ENCODE measurements around the gene CTCF. TPM values are rescaled to one million over a fixed set of nuclear protein-coding genes. Genes with fewer than 3 reads are reported as not detected.

The CTCF gene
- total RNA-seq, 3 donors from 2014 or later (not counting 1 experiment from before 2014, with no cell fraction given) = 61.4 to 76.7 (median 63.6) TPM

- Mint-ChIP-seq H3K9me3 (no peaks in the 10 kb centered on the region), H3K27me3 (ENCODE audit: low read depth in 2 of 2) (no peaks in the 10 kb centered on the region), H3K4me1 (peaks cover 0 to 5% of the 10 kb centered on the region in 2 donors), H3K36me3 (no peaks in the 10 kb centered on the region), H3K27ac (no peak overlapping the region), H3K4me3 (no peak overlapping the region)
- 92% methylated on average over 4 of the region's 4 CpGs for WGBS (ENCODE audit: insufficient coverage)
- TF ChIP-seq CTCF (IDR thresholded peaks at IDR 0.05) = no peak
- DNase-seq = no peak
- Histone ChIP-seq H3K4me3 (ENCODE audit: low read length) (no peak overlapping the region), H3K4me1 (ENCODE audit: control insufficient read depth, insufficient read depth, low read length) (no peaks in the 10 kb centered on the region), H3K27ac (ENCODE audit: low read length) (no peak overlapping the region), H3K27me3 (ENCODE audit: control insufficient read depth, insufficient read depth, low read length) (no peaks in the 10 kb centered on the region), H3K36me3 (ENCODE audit: control insufficient read depth, insufficient read depth, low read length) (peaks cover 3% of the 10 kb centered on the region), H3K9me3 (ENCODE audit: control insufficient read depth, insufficient read depth, low read length) (no peaks in the 10 kb centered on the region)
- intact Hi-C loops (cut with micrococcal nuclease) = no loop called here
- ATAC-seq = no peak
Measured at GRCh38 chr16:67676516-67676915, 114.2 kb downstream of the CTCF start.

- Mint-ChIP-seq H3K27ac (no peak overlapping the region), H3K27me3 (ENCODE audit: low read depth in 2 of 2) (no peaks in the 10 kb centered on the region), H3K9me3 (no peaks in the 10 kb centered on the region), H3K4me3 (no peak overlapping the region), H3K4me1 (peaks cover 0 to 5% of the 10 kb centered on the region in 2 donors), H3K36me3 (no peaks in the 10 kb centered on the region)
- Histone ChIP-seq H3K27me3 (ENCODE audit: control insufficient read depth, insufficient read depth, low read length) (no peaks in the 10 kb centered on the region), H3K4me1 (ENCODE audit: control insufficient read depth, insufficient read depth, low read length) (no peaks in the 10 kb centered on the region), H3K4me3 (ENCODE audit: low read length) (no peak overlapping the region), H3K27ac (ENCODE audit: low read length) (no peak overlapping the region), H3K9me3 (ENCODE audit: control insufficient read depth, insufficient read depth, low read length) (no peaks in the 10 kb centered on the region), H3K36me3 (ENCODE audit: control insufficient read depth, insufficient read depth, low read length) (peaks cover 3% of the 10 kb centered on the region)
- 75% methylated on average over 8 of the region's 8 CpGs for WGBS (ENCODE audit: insufficient coverage)
- ATAC-seq (no peak), DNase-seq (no peak)
- no peak for TF ChIP-seq CTCF (IDR thresholded peaks at IDR 0.05)
- intact Hi-C loops (cut with micrococcal nuclease) = no loop called here
Measured at GRCh38 chr16:67676939-67677338, 114.6 kb downstream of the CTCF start.

GRCh38 chr16:67677712-67678111, 115.4 kb downstream of the CTCF start:
- H3K27ac Mint-ChIP-seq = no peak overlapping the region
- ATAC-seq = no peak
- no peak overlapping the region for H3K4me3 Mint-ChIP-seq
- 94% methylated on average over 1 of the region's 1 CpG for WGBS (ENCODE audit: insufficient coverage)
- H3K4me3 ChIP-seq (ENCODE audit: low read length) = no peak overlapping the region
- DNase-seq = no peak
- intact Hi-C loops (cut with micrococcal nuclease) = no loop called here
- H3K4me1 ChIP-seq (ENCODE audit: control insufficient read depth, insufficient read depth, low read length) = no peaks in the 10 kb centered on the region
- H3K9me3 ChIP-seq (ENCODE audit: control insufficient read depth, insufficient read depth, low read length) = no peaks in the 10 kb centered on the region
- H3K9me3 Mint-ChIP-seq = no peaks in the 10 kb centered on the region
- no peaks in the 10 kb centered on the region for H3K27me3 ChIP-seq (ENCODE audit: control insufficient read depth, insufficient read depth, low read length)
- peaks cover 3% of the 10 kb centered on the region for H3K36me3 ChIP-seq (ENCODE audit: control insufficient read depth, insufficient read depth, low read length)
- no peak for TF ChIP-seq CTCF (IDR thresholded peaks at IDR 0.05)
- H3K27ac ChIP-seq (ENCODE audit: low read length) = no peak overlapping the region
- peaks cover 0 to 1% of the 10 kb centered on the region in 2 donors for H3K4me1 Mint-ChIP-seq
- no peaks in the 10 kb centered on the region for H3K27me3 Mint-ChIP-seq (ENCODE audit: low read depth in 2 of 2)
- H3K36me3 Mint-ChIP-seq = no peaks in the 10 kb centered on the region

- Mint-ChIP-seq H3K9me3 (no peaks in the 10 kb centered on the region), H3K27ac (no peak overlapping the region), H3K36me3 (peaks cover 3% of the 10 kb centered on the region), H3K4me1 (no peaks in the 10 kb centered on the region), H3K27me3 (ENCODE audit: low read depth in 2 of 2) (no peaks in the 10 kb centered on the region), H3K4me3 (no peak overlapping the region)
- TF ChIP-seq CTCF (IDR thresholded peaks at IDR 0.05) = no peak
- H3K4me3 ChIP-seq (ENCODE audit: low read length) = no peak overlapping the region
- H3K9me3 ChIP-seq (ENCODE audit: control insufficient read depth, insufficient read depth, low read length) = no peaks in the 10 kb centered on the region
- WGBS (ENCODE audit: insufficient coverage) = 95% methylated on average over 12 of the region's 12 CpGs
- H3K27ac ChIP-seq (ENCODE audit: low read length) = no peak overlapping the region
- intact Hi-C loops (cut with micrococcal nuclease) = no loop called here
- no peak for ATAC-seq
- no peaks in the 10 kb centered on the region for H3K4me1 ChIP-seq (ENCODE audit: control insufficient read depth, insufficient read depth, low read length)
- peaks cover 8% of the 10 kb centered on the region for H3K36me3 ChIP-seq (ENCODE audit: control insufficient read depth, insufficient read depth, low read length)
- no peaks in the 10 kb centered on the region for H3K27me3 ChIP-seq (ENCODE audit: control insufficient read depth, insufficient read depth, low read length)
- no peak for DNase-seq
Measured at GRCh38 chr16:67678354-67679023, 116.2 kb downstream of the CTCF start.
